GM23248 (cell line): ENCODE data around the gene UBFD1. TPM values are rescaled to one million over a fixed set of nuclear protein-coding genes. Genes with fewer than 3 reads are reported as not detected.

Experiments
- DNase-seq: peaks from one replicate; pipeline ENCODE4 v3.0.0-alpha.2; 2015
- H2AFZ ChIP-seq: fragments of 200-600 bp; sonication (generic); 2 replicates; pipeline ENCODE4 v1.6.1; 2016; ENCODE audit warnings: antibody characterized with exemption
- H3F3A ChIP-seq: fragments of 200-600 bp; sonication (generic); 2 replicates; pipeline ENCODE4 v1.6.1; 2016; ENCODE audit warnings: mild to moderate bottlenecking, antibody characterized with exemption, mixed run types; ENCODE audit not compliant: insufficient read depth
- H3K27ac ChIP-seq: fragments of 200-600 bp; sonication (generic); 2 replicates; pipeline ENCODE4 v1.5.1; 2016; ENCODE audit warnings: mild to moderate bottlenecking
- H3K27me3 ChIP-seq: fragments of 200-600 bp; sonication (generic); replicated peaks from 2 replicates; pipeline ENCODE4 v1.6.1; 2016; ENCODE audit warnings: mild to moderate bottlenecking; ENCODE audit not compliant: insufficient read depth
- H3K36me3 ChIP-seq: fragments of 200-600 bp; sonication (generic); 2 replicates; pipeline ENCODE4 v1.6.1; 2016; ENCODE audit warnings: low read depth, mild to moderate bottlenecking
- H3K4me1 ChIP-seq: fragments of 200-600 bp; sonication (generic); 2 replicates; pipeline ENCODE4 v1.6.1; 2016; ENCODE audit warnings: mild to moderate bottlenecking; ENCODE audit not compliant: insufficient read depth
- H3K4me2 ChIP-seq: fragments of 200-600 bp; sonication (generic); one replicate; pipeline ENCODE4 v1.6.1; 2016; ENCODE audit warnings: mild to moderate bottlenecking; ENCODE audit not compliant: unreplicated experiment
- H3K4me3 ChIP-seq: fragments of 200-600 bp; sonication (generic); 2 replicates; pipeline ENCODE4 v1.5.1; 2016; ENCODE audit warnings: mild to moderate bottlenecking
- H3K79me2 ChIP-seq: fragments of 200-600 bp; sonication (generic); 2 replicates; pipeline ENCODE4 v1.6.1; 2016; ENCODE audit warnings: mild to moderate bottlenecking; ENCODE audit not compliant: insufficient read depth
- H3K9ac ChIP-seq: fragments of 200-600 bp; sonication (generic); 2 replicates; pipeline ENCODE4 v1.6.1; 2016; ENCODE audit warnings: mild to moderate bottlenecking
- H3K9me2 ChIP-seq: fragments of 200-600 bp; sonication (generic); 2 replicates; pipeline ENCODE4 v1.6.1; 2016; ENCODE audit warnings: mixed run types, mild to moderate bottlenecking, moderate library complexity; ENCODE audit not compliant: insufficient read depth
- H3K9me3 ChIP-seq: fragments of 200-600 bp; sonication (generic); one replicate; pipeline ENCODE4 v1.6.1; 2017; ENCODE audit warnings: low read depth
- H4K20me1 ChIP-seq: fragments of 200-600 bp; sonication (generic); 2 replicates; pipeline ENCODE4 v1.6.0; 2016; ENCODE audit not compliant: insufficient read depth
- EZH2 ChIP-seq: fragments of 200-600 bp; sonication (generic); IDR thresholded peaks from 2 replicates; pipeline ENCODE4 v1.6.1; 2018; ENCODE audit warnings: antibody characterized with exemption, mild to moderate bottlenecking; ENCODE audit not compliant: insufficient read depth, poor library complexity, severe bottlenecking
- EZH2phosphoT487 ChIP-seq: fragments of 200-600 bp; sonication (generic); IDR thresholded peaks from 2 replicates; pipeline ENCODE4 v1.6.1; 2018; ENCODE audit warnings: antibody characterized with exemption, moderate library complexity, mild to moderate bottlenecking, low read depth; ENCODE audit not compliant: insufficient read depth
- WGBS, 2 experiments: methylation state at CpG; one replicate each; pipeline ENCODE4 v1.1.6; 2015 to 2017; ENCODE audit warnings: low lambda C conversion rate in 2 of 2, low coverage in 1 of 2; ENCODE audit errors: missing lambda C conversion rate in 2 of 2; 5-methylcytosine and 5-hydroxymethylcytosine counted together
- in situ Hi-C: fragments of 300-500 bp; cut with MboI; formaldehyde crosslinking; loops from 2 replicates; pipeline ENCODE4 v1.15.0; 2020
- polyA plus RNA-seq: library from polyadenylated mRNA; unstranded; fragments of >200 nt; fragmentation: Nextera tagmentation; extraction: Ambion mirVana; gene quantifications from 2 replicates; pipeline ENCODE4 v1.2.1, GENCODE V29; 2016
- total RNA-seq: library from RNA; depleted of rRNA; stranded (reverse); fragments of >200 nt; shearing (Covaris generic); gene quantifications from 2 replicates; pipeline ENCODE4 v1.2.3, GENCODE V29; 2014

Gene UBFD1
- total and polyA plus RNA-seq, 2 experiments from 2014 or later, result 50.2 to 129 TPM

DNA sequence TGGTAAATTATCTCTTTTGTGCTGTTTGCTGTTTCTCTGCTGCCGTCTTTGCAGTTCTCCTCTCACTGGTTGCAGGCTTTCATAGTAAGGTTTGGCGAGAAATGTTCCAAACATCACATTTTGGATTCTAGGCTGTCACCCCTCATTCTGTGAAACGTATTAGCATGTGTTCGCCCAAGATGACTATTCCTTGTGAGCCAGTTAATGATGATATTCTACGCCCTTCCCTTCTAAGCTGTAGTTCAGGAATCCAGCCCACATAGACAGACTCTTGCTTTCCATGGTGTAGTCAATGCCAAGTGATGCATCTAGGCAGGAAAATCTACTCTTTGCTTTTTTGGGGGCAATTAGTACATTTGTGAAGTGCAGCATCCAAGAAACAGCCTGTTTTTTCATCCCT lies 14.4 kb downstream of the UBFD1 start:
- H3K79me2 ChIP-seq, result peaks cover 29% of the 10 kb centered on the region
- no peak overlapping the region for H3K4me3 ChIP-seq
- H3K27ac ChIP-seq, result no peak overlapping the region
- no peak overlapping the region for H3K4me2 ChIP-seq
- TF ChIP-seq EZH2phosphoT487 (no peak), EZH2 (no peak)
- peaks cover 45% of the 10 kb centered on the region for H3K36me3 ChIP-seq
- no peak overlapping the region for H2AFZ ChIP-seq
- in situ Hi-C loops, result no loop called here
- H3K4me1 ChIP-seq, result no peaks in the 10 kb centered on the region
- no peaks in the 10 kb centered on the region for H3K9me2 ChIP-seq
- WGBS, 2 experiments, result 84 to 88% methylated on average over 5 of the region's 5 CpGs
- no peaks in the 10 kb centered on the region for H3K27me3 ChIP-seq
- peaks cover 9% of the 10 kb centered on the region for H3F3A ChIP-seq
- H3K9ac ChIP-seq, result no peak overlapping the region
- no peaks in the 10 kb centered on the region; the same call in 1 of the 2 replicates for H4K20me1 ChIP-seq
- no peaks in the 10 kb centered on the region for H3K9me3 ChIP-seq
- DNase-seq, result no peak

DNA sequence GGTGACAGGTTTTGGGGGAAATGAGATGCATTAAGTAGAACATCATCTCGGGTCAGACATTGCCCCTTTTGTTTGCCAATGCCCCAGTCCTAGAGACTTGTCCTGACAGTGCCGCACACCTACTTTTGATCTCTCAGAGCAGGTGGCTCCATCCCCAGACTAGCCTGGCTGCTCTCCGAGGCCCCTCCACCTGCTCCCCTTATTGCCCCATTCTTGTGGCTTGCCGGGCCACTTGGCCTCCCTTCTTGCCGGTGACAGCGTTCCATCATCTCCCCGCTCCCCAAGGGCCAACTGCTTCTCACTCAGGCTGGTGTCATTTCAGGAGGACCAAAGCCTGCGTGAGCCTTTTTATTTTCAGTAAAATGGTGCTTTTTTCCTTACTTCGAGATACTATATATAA lies 14.9 kb downstream of the UBFD1 start:
- TF ChIP-seq EZH2 (no peak), EZH2phosphoT487 (no peak)
- no peaks in the 10 kb centered on the region for H3K9me2 ChIP-seq
- peaks cover 40% of the 10 kb centered on the region for H3K36me3 ChIP-seq
- no peaks in the 10 kb centered on the region for H3K4me1 ChIP-seq
- no peaks in the 10 kb centered on the region for H3K27me3 ChIP-seq
- H3K9me3 ChIP-seq, result no peaks in the 10 kb centered on the region
- H2AFZ ChIP-seq, result no peak overlapping the region
- in situ Hi-C loops, result no loop called here
- H3F3A ChIP-seq, result peaks cover 11% of the 10 kb centered on the region
- no peak for DNase-seq
- no peak overlapping the region for H3K4me3 ChIP-seq
- 92 to 93% methylated on average over 9 of the region's 9 CpGs for WGBS, 2 experiments
- H3K4me2 ChIP-seq, result no peak overlapping the region
- H3K9ac ChIP-seq, result no peak overlapping the region
- H3K79me2 ChIP-seq, result peaks cover 24% of the 10 kb centered on the region
- H3K27ac ChIP-seq, result no peak overlapping the region
- H4K20me1 ChIP-seq, result no peaks in the 10 kb centered on the region; the same call in 1 of the 2 replicates

DNA sequence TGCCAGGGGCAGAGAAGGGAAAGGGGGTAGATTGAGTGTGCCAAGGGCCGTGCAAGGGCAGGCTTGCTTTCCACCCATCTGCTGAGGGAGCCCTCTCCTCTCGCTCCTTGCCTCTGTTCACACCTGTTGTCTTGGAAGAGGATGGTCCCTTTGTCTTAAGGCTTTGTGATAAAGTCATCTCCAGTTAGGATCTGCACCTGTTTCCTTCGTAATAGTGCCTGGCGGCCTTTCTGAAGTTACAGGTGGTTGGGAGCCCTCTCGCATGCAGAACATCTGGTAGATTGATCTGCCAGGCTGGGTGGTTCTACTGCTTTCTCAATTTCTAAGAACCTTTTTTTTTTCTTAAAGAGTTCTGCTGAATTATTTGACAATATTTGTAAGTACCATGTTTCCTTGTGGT lies 16.3 kb downstream of the UBFD1 start:
- Histone ChIP-seq H3K9ac (no peak overlapping the region), H3K9me2 (no peaks in the 10 kb centered on the region), H3K79me2 (peaks cover 15% of the 10 kb centered on the region), H4K20me1 (no peaks in the 10 kb centered on the region; the same call in 1 of the 2 replicates), H3K27me3 (no peaks in the 10 kb centered on the region), H3K36me3 (peaks cover 29% of the 10 kb centered on the region), H3K4me2 (no peak overlapping the region), H3F3A (peaks cover 26% of the 10 kb centered on the region), H3K4me3 (no peak overlapping the region), H3K9me3 (no peaks in the 10 kb centered on the region), H2AFZ (no peak overlapping the region), H3K4me1 (no peaks in the 10 kb centered on the region), H3K27ac (no peak overlapping the region)
- TF ChIP-seq EZH2phosphoT487 (no peak), EZH2 (no peak)
- no peak for DNase-seq
- in situ Hi-C loops, result no loop called here
- 95% methylated on average over 5 of the region's 5 CpGs for WGBS, 2 experiments

DNA sequence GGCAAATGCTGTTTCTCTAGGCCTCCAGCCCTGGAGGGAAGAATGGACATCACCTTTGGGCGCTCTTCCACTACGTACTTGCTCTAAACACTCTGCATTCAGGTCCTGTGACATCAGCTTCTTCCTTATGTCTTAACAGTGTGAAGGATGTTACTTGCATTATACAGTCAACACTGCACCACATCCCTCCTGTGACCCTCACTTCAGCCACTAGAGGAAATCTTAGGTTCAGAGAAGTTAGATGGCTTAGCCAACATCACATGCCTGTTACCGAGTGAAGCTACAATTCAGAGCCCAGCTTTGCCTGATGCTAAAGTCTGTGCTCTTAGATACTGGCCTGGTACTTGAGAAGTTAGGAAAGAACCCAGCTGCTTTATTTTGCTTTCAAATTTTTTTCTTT lies 18.3 kb downstream of the UBFD1 start:
- H3K79me2 ChIP-seq, result peaks cover 7% of the 10 kb centered on the region; the same call in 1 of the 2 replicates
- peak; percentile 28 for DNase-seq
- H3K4me2 ChIP-seq, result no peak overlapping the region
- peaks cover 34% of the 10 kb centered on the region for H3F3A ChIP-seq
- H3K9me2 ChIP-seq, result no peaks in the 10 kb centered on the region
- no peaks in the 10 kb centered on the region; the same call in 1 of the 2 replicates for H4K20me1 ChIP-seq
- H3K4me3 ChIP-seq, result no peak overlapping the region
- peaks cover 27% of the 10 kb centered on the region for H3K36me3 ChIP-seq
- no peak overlapping the region for H3K9ac ChIP-seq
- H2AFZ ChIP-seq, result no peak overlapping the region
- H3K9me3 ChIP-seq, result no peaks in the 10 kb centered on the region
- no peaks in the 10 kb centered on the region for H3K4me1 ChIP-seq
- H3K27me3 ChIP-seq, result no peaks in the 10 kb centered on the region
- no peak overlapping the region for H3K27ac ChIP-seq
- in situ Hi-C loops, result no loop called here
- TF ChIP-seq EZH2 (no peak), EZH2phosphoT487 (no peak)
- 65 to 69% methylated on average over 3 of the region's 3 CpGs for WGBS, 2 experiments

DNA sequence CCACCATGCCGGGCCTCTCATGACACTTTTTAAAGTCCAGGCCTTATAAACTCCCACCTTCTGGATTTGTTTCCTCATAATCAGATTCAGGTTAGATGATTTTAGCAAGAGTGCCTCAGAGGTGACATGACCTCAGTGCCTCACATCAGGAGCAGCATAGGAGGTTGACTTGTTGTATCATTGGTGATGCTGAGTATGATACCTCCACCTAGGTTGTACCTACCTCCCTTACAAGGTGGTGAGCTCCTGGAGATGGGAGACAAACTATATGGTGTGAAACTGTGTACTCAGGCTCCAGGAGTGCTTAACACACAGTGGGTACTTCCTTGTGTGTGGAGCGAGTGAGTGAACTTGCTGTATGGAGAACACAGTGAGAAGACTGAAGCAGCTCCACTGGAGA lies 20.0 kb downstream of the UBFD1 start:
- Histone ChIP-seq H3K9me2 (no peaks in the 10 kb centered on the region), H3K4me1 (no peaks in the 10 kb centered on the region), H3K4me2 (no peak overlapping the region), H3K4me3 (no peak overlapping the region), H3K9me3 (no peaks in the 10 kb centered on the region), H3K36me3 (peaks cover 36% of the 10 kb centered on the region), H3K27ac (no peak overlapping the region), H4K20me1 (no peaks in the 10 kb centered on the region; the same call in 1 of the 2 replicates), H2AFZ (no peak overlapping the region), H3K27me3 (no peaks in the 10 kb centered on the region), H3K79me2 (no peaks in the 10 kb centered on the region), H3F3A (peaks cover 49% of the 10 kb centered on the region), H3K9ac (no peak overlapping the region)
- TF ChIP-seq EZH2, result no peak
- TF ChIP-seq EZH2phosphoT487, result no peak
- WGBS, 2 experiments, result 98 to 100% methylated on average over 2 of the region's 2 CpGs
- DNase-seq, result no peak
- in situ Hi-C loops, result no loop called here
